ENCODE data around the gene ABO. TPM values are rescaled to one million over a fixed set of nuclear protein-coding genes. Genes with fewer than 3 reads are reported as not detected.

ABO gene
- total and polyA plus RNA-seq, 2 donors = 0.14 to 1.3 TPM

DNA sequence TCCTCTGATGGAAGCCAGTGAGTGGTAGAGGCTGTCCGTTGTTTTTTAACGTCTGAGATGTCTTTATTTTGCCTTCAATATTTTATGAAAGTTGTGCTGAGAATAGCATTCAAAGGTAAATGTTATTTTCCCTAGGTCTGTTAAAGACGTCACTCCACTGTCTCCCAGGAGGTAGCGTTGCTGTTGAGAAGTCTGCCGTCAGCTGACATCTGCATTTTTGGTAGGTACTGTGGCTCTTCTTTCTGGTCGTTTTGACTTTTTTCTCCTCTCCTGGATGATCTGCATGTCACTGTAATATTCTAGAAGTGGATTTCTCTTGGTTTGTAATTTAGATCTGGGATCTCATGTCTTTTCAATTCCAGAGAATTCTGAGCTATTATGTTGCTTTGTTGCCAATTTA lies 34.6 kb upstream of the ABO start:
- H3K27me3 ChIP-seq (ENCODE audit: control insufficient read depth in 2 of 2, insufficient read depth in 1 of 2, low read length in 1 of 2) = no peaks in the 10 kb centered on the region
- DNase-seq (ENCODE audit: low read depth in 6 of 9, low spot score in 9 of 9) = no peak
- H3K27ac ChIP-seq (ENCODE audit: low read depth in 1 of 2, low read length in 1 of 2) = no peak overlapping the region
- WGBS = 92% methylated on average over 6 of the region's 6 CpGs
- no peaks in the 10 kb centered on the region for H3K4me1 ChIP-seq (ENCODE audit: control insufficient read depth in 2 of 2, insufficient read depth in 2 of 2, low read length in 2 of 2)
- no peaks in the 10 kb centered on the region for H3K9me3 ChIP-seq (ENCODE audit: control insufficient read depth in 2 of 2, insufficient read depth in 1 of 2, low read length in 1 of 2)
- no peak overlapping the region for H3K4me3 ChIP-seq (ENCODE audit: low read length in 2 of 2)
- H3K36me3 ChIP-seq (ENCODE audit: control insufficient read depth in 2 of 2, insufficient read depth in 2 of 2, low read length in 1 of 2) = no peaks in the 10 kb centered on the region

DNA sequence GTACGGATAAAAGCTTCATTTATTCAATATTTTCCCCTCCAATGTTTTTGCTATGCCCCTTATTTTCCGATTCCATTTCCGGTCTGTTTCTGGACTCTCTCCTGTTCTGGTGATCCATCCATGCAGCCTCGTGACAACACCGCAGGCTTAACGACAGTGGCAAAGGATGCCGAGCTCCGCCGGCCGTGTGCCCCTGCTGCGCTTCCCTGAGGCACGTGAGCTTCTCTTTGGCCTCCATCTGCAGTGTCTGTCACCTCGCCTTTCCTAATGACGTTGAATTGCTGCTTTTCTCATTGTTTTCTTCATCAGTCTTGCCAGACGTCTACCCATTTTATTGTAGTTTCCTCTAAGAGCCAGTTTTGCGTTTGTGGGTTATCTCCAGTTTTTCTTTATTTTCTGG lies 32.3 kb upstream of the ABO start:
- H3K4me3 ChIP-seq (ENCODE audit: low read length in 2 of 2) = no peak overlapping the region
- peaks cover 0 to 3% of the 10 kb centered on the region in 2 donors for H3K4me1 ChIP-seq (ENCODE audit: control insufficient read depth in 2 of 2, insufficient read depth in 2 of 2, low read length in 2 of 2)
- no peaks in the 10 kb centered on the region for H3K36me3 ChIP-seq (ENCODE audit: control insufficient read depth in 2 of 2, insufficient read depth in 2 of 2, low read length in 1 of 2)
- 85% methylated on average over 16 of the region's 16 CpGs for WGBS
- no peaks in the 10 kb centered on the region for H3K9me3 ChIP-seq (ENCODE audit: control insufficient read depth in 2 of 2, insufficient read depth in 1 of 2, low read length in 1 of 2)
- H3K27ac ChIP-seq (ENCODE audit: low read depth in 1 of 2, low read length in 1 of 2) = no peak overlapping the region
- peaks cover 0 to 2% of the 10 kb centered on the region in 2 donors for H3K27me3 ChIP-seq (ENCODE audit: control insufficient read depth in 2 of 2, insufficient read depth in 1 of 2, low read length in 1 of 2)
- no peak for DNase-seq (ENCODE audit: low read depth in 6 of 9, low spot score in 9 of 9)

DNA sequence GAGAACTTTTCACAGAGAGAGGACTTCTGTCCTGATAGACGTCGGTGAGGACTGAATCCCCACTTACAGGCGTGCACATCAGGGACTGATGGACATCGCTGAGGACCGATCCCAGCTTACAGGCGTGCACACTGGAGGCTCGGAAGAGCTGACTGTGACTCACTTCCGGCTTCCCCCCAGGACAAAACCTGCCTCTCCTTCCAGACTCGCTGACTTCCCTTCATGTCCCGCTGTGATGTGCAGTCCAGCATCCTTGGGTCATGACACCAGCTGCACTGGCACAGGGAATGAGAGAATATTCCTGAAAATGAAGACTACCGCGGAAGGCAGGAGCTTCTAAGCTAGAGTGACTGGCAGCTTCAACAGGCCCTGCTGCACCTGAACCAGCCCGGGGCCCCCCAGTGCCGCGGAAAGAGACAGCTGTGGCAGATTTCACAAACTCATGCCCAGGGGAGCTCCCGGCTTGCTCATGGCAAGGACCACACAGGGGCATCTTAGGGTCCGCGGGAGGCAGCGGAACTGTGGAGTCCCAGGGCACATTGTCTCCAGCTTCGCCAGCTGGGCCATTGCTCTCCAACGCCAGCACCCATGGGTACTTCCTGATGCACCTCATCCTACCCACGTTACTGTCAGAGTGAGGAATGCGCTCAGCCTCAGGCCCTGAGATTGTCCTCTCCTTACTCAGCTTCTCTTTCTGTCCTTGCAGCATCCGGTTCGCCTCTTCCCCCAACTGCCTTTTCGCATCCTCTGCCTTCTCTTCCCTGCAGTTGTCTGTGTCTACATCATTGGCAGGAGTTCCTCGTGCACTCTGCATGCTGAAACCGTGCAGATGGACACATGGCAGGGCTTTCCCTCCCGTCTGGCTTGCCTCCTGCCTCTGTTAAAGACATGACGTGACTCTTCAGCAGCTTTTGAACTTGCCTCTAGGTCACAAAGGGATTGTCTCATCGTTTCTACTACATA lies 31.5 kb upstream of the ABO start:
- Histone ChIP-seq H3K4me3 (ENCODE audit: low read length in 2 of 2) (no peak overlapping the region), H3K27ac (ENCODE audit: low read depth in 1 of 2, low read length in 1 of 2) (no peak overlapping the region), H3K9me3 (ENCODE audit: control insufficient read depth in 2 of 2, insufficient read depth in 1 of 2, low read length in 1 of 2) (no peaks in the 10 kb centered on the region), H3K36me3 (ENCODE audit: control insufficient read depth in 2 of 2, insufficient read depth in 2 of 2, low read length in 1 of 2) (no peaks in the 10 kb centered on the region), H3K4me1 (ENCODE audit: control insufficient read depth in 2 of 2, insufficient read depth in 2 of 2, low read length in 2 of 2) (peaks cover 0 to 3% of the 10 kb centered on the region in 2 donors), H3K27me3 (ENCODE audit: control insufficient read depth in 2 of 2, insufficient read depth in 1 of 2, low read length in 1 of 2) (peaks cover 0 to 4% of the 10 kb centered on the region in 2 donors)
- WGBS = 84% methylated on average over 31 of the region's 31 CpGs
- DNase-seq (ENCODE audit: low read depth in 6 of 9, low spot score in 9 of 9) = no peak

DNA sequence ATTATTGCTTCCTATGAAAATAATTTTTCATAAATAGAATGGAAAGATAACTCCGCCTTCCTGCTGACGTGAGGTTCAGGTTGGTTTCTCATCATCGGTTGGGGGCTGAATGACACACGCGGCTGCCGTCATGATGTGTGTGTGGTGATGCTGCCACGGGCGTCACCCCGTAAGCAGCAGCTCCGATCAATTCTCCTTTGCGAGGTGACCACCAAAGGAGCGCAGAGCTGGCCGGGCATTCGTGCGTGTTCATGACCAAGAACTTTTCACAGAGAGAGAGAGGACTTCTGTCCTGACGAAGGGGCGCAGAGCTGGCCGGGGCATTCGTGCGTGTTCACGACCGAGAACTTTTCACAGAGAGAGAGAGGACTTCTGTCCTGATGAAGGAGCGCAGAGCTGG lies 30.7 kb upstream of the ABO start:
- Histone ChIP-seq H3K36me3 (ENCODE audit: control insufficient read depth in 2 of 2, insufficient read depth in 2 of 2, low read length in 1 of 2) (no peaks in the 10 kb centered on the region), H3K9me3 (ENCODE audit: control insufficient read depth in 2 of 2, insufficient read depth in 1 of 2, low read length in 1 of 2) (no peaks in the 10 kb centered on the region), H3K4me3 (ENCODE audit: low read length in 2 of 2) (no peak overlapping the region), H3K27ac (ENCODE audit: low read depth in 1 of 2, low read length in 1 of 2) (no peak overlapping the region), H3K4me1 (ENCODE audit: control insufficient read depth in 2 of 2, insufficient read depth in 2 of 2, low read length in 2 of 2) (peaks cover 0 to 3% of the 10 kb centered on the region in 2 donors), H3K27me3 (ENCODE audit: control insufficient read depth in 2 of 2, insufficient read depth in 1 of 2, low read length in 1 of 2) (peaks cover 0 to 6% of the 10 kb centered on the region in 2 donors)
- 82% methylated on average over 22 of the region's 23 CpGs for WGBS
- no peak for DNase-seq (ENCODE audit: low read depth in 6 of 9, low spot score in 9 of 9)

DNA sequence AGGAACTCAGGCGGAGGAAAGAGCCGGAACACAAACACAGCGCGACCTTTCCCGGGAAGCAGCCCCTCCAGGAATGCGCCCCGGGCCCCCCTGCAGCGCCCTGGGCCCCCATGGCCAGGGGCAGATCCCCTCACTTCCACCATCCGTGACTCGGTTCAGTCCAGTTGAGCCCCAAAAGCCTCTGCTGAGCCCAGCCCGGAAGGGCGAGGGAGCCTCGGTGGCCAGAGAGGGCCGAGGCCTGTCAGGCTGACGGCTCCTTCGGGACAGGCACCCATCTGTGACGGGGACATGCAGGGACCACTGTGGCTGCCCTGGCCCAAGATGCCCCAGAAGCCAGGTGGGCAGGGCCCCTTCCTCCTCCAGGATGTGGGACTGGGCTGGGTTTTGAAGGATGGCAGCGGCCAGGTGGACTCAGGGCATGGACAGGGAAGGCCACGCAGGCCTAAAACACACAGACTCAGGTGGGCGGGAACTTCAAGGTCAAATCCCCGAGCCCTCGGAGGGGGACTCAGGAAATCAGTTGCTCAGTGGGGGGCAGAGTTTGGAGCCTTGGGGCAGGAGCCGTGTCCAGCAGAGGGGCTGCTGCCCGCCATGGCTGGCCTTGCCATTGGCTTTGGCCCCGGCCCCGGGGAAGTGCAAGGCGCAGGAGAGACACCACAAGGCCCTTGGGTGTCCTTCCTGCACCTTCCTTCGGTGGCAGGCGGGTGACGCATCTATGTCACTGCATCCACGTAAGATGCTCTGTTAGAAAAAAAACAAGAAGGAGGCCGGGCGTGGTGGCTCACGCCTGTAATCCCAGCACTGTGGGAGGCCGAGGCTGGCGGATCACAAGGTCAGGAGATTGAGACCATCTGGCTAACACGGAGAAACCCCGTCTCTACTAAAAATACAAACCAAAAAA lies 29.7 kb upstream of the ABO start:
- Histone ChIP-seq H3K4me3 (ENCODE audit: low read length in 2 of 2) (no peak overlapping the region), H3K4me1 (ENCODE audit: control insufficient read depth in 2 of 2, insufficient read depth in 2 of 2, low read length in 2 of 2) (peaks cover 0 to 3% of the 10 kb centered on the region in 2 donors), H3K27ac (ENCODE audit: low read depth in 1 of 2, low read length in 1 of 2) (no peak overlapping the region), H3K36me3 (ENCODE audit: control insufficient read depth in 2 of 2, insufficient read depth in 2 of 2, low read length in 1 of 2) (no peaks in the 10 kb centered on the region), H3K9me3 (ENCODE audit: control insufficient read depth in 2 of 2, insufficient read depth in 1 of 2, low read length in 1 of 2) (no peaks in the 10 kb centered on the region), H3K27me3 (ENCODE audit: control insufficient read depth in 2 of 2, insufficient read depth in 1 of 2, low read length in 1 of 2) (peaks cover 0 to 6% of the 10 kb centered on the region in 2 donors)
- WGBS = 94% methylated on average over 38 of the region's 38 CpGs
- no peak for DNase-seq (ENCODE audit: low read depth in 6 of 9, low spot score in 9 of 9)

DNA sequence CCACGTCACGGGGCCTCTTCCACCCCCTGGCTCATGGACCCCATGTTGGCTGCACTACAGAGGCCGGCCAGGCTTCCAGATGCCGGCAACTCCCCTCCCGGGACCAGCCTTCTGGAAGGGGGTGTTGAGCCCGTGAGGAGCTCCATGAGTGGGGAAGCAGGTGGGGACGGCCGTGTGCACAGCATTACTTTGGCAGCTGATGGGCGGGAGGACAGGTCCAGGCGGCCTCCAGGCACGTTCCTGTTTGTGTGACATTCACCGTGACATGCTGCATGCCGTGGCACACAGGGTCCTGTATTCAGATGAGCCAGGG lies 29.1 kb upstream of the ABO start:
- H3K4me3 ChIP-seq (ENCODE audit: low read length in 2 of 2) = no peak overlapping the region
- no peak overlapping the region for H3K27ac ChIP-seq (ENCODE audit: low read depth in 1 of 2, low read length in 1 of 2)
- no peaks in the 10 kb centered on the region for H3K9me3 ChIP-seq (ENCODE audit: control insufficient read depth in 2 of 2, insufficient read depth in 1 of 2, low read length in 1 of 2)
- DNase-seq (ENCODE audit: low read depth in 6 of 9, low spot score in 9 of 9) = no peak
- WGBS = 89% methylated on average over 13 of the region's 13 CpGs
- peaks cover 0 to 3% of the 10 kb centered on the region in 2 donors for H3K4me1 ChIP-seq (ENCODE audit: control insufficient read depth in 2 of 2, insufficient read depth in 2 of 2, low read length in 2 of 2)
- no peaks in the 10 kb centered on the region for H3K36me3 ChIP-seq (ENCODE audit: control insufficient read depth in 2 of 2, insufficient read depth in 2 of 2, low read length in 1 of 2)
- H3K27me3 ChIP-seq (ENCODE audit: control insufficient read depth in 2 of 2, insufficient read depth in 1 of 2, low read length in 1 of 2) = peaks cover 0 to 6% of the 10 kb centered on the region in 2 donors

DNA sequence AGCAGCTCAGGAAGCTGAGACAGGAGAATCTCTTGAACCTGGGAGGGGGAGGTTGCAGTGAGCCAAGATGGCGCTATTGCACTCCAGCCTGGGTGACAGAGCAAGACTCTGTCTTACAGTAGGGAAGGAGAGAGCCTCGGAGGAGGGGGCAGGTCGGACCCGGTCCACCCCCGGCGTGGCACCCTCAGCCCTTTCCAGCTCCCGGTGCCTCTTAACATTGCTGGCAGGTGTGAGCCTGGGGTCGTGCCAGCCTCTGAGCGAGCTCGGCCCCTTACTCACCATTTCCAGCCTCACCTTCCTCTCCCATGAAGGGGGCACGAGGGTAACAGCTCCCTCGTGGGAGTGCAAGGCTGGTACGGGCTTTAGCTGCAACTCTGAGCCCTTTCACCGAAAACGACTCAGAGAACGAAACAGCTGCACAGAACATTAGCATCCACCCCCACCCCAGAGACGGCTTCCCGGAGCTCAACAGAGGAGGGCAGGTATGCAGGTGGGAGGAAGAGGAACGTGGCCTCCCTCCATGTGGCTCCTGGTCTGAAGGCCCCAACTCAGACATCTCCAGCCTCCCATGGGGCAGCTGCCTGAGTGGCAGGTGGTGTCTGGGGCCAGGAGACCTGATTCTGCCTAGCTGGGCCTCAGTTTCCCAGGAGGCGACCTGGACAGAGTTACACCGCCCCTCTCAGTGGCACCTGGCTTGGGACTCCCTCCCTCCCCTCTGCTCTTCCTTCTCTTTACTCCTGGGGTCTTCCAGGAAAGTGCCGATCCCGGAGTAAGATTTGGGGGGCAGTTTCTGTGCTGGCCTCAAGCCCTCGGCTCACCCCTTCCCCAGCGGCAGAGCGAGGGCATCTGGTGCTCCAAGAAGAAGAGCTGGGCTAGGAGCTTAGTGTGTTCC lies 28.5 kb upstream of the ABO start:
- H3K27ac ChIP-seq (ENCODE audit: low read depth in 1 of 2, low read length in 1 of 2) = no peak overlapping the region

DNA sequence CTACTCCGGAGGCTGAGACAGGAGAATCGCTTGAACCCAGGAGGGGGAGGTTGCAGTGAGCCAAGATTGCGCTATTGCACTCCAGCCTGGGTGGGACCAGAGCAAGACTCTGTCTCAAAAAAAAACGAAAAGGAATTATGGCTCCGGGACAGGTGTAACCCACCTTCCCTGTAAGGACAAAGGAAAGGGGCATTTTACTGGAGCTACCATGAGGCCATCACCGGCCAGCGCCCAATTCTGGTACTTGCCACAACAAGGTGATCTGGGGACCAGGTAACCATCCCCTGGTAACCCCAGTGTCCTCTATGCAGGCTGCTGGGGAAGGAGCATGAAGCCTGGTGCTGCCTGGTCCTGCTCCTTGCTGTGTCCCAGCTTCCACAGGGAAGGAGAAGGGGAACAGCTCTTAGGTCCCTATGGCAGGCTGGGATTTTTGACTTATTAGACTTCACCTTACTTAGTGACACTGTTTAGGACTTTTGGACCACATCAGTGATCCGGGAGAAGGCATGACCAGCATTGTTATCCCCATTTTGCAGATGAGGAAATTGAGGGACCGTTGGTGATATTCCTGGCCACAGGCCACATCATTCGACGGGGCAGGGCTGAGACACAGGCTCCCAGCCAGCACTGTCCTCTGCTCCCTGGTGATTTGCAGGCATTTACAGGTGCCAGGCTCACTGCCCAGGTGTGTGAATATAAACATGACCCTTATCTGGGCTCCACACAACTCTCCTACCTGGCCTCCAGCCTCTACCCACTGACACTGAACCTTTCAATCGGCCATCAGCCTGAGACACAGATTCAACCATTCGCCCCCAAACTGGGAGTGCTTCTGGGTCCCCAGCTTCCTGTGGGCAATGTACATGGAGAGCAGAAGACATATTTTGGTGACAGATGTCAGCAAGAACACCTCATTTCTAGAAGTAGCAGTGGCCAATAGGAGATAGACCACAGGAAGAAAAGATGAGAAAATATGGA lies 26.5 kb upstream of the ABO start:
- Histone ChIP-seq H3K27me3 (ENCODE audit: control insufficient read depth in 2 of 2, insufficient read depth in 1 of 2, low read length in 1 of 2) (peaks cover 0 to 6% of the 10 kb centered on the region in 2 donors), H3K4me3 (ENCODE audit: low read length in 2 of 2) (no peak overlapping the region), H3K36me3 (ENCODE audit: control insufficient read depth in 2 of 2, insufficient read depth in 2 of 2, low read length in 1 of 2) (no peaks in the 10 kb centered on the region), H3K4me1 (ENCODE audit: control insufficient read depth in 2 of 2, insufficient read depth in 2 of 2, low read length in 2 of 2) (peaks cover 0 to 3% of the 10 kb centered on the region in 2 donors), H3K27ac (ENCODE audit: low read depth in 1 of 2, low read length in 1 of 2) (no peak overlapping the region), H3K9me3 (ENCODE audit: control insufficient read depth in 2 of 2, insufficient read depth in 1 of 2, low read length in 1 of 2) (no peaks in the 10 kb centered on the region)
- DNase-seq (ENCODE audit: low read depth in 6 of 9, low spot score in 9 of 9) = no peak
- WGBS = 97% methylated on average over 13 of the region's 13 CpGs

More for the DNA sequence above, 28.5 kb upstream of the ABO start:
- no peaks in the 10 kb centered on the region for H3K9me3 ChIP-seq (ENCODE audit: control insufficient read depth in 2 of 2, insufficient read depth in 1 of 2, low read length in 1 of 2)
- WGBS = 85% methylated on average over 26 of the region's 26 CpGs
- peaks cover 0 to 6% of the 10 kb centered on the region in 2 donors for H3K27me3 ChIP-seq (ENCODE audit: control insufficient read depth in 2 of 2, insufficient read depth in 1 of 2, low read length in 1 of 2)
- no peak overlapping the region for H3K4me3 ChIP-seq (ENCODE audit: low read length in 2 of 2)
- DNase-seq (ENCODE audit: low read depth in 6 of 9, low spot score in 9 of 9) = no peak
- H3K36me3 ChIP-seq (ENCODE audit: control insufficient read depth in 2 of 2, insufficient read depth in 2 of 2, low read length in 1 of 2) = no peaks in the 10 kb centered on the region
- peaks cover 0 to 3% of the 10 kb centered on the region in 2 donors for H3K4me1 ChIP-seq (ENCODE audit: control insufficient read depth in 2 of 2, insufficient read depth in 2 of 2, low read length in 2 of 2)

Measured in thymus (tissue), 11 donors.